HepG2 (cell line): ENCODE data around the gene ASF1B. TPM values are rescaled to one million over a fixed set of nuclear protein-coding genes. Genes with fewer than 3 reads are reported as not detected.

Experiments used
- ATAC-seq: fragments of 200-7000 bp; cut with Tn5 transposase; 3 replicates; pipeline ENCODE4 v1.9.1; 2020; ENCODE audit warnings: mild to moderate bottlenecking, moderate library complexity
- BruUV-seq: library from RNA; stranded (reverse); fragments of 400-500 nt; replicated peaks from 2 replicates; lab custom pipeline; 2021; lab: Mats Ljungman, UMichigan
- CTCF ChIA-PET: fragments of 300-600 bp; formaldehyde crosslinking; extraction: SDS; loops from one replicate; lab custom pipeline; 2021; ENCODE audit warnings: low total read pairs, inconsistent platforms, low intra/inter-chr PET ratio; lab: Yijun Ruan, JAX
- POLR2A ChIA-PET: fragments of 350-600 bp; sonication (Branson Sonifier 250); formaldehyde crosslinking; loops from one replicate; lab custom pipeline; 2020; ENCODE audit warnings: antibody characterized with exemption, inconsistent platforms; lab: Yijun Ruan, JAX
- DNase-seq: peaks from one replicate; pipeline ENCODE4 v3.0.0-alpha.2; 2015; ENCODE audit warnings: low spot score
- FAIRE-seq: peaks from 3 replicates; lab custom pipeline; 2011; peaks lifted over from hg19 to GRCh38; lab: Jason Lieb, UNC
- H2AFZ ChIP-seq: one replicate; pipeline ENCODE4 v1.6.1; 2011; ENCODE audit warnings: low read length, inconsistent platforms
- H3K27ac ChIP-seq: fragments of 300-600 bp; 3 replicates; pipeline ENCODE4 v1.8.0; 2011; ENCODE audit warnings: mixed run types, mild to moderate bottlenecking, mixed read lengths, low read length, inconsistent platforms; ENCODE audit not compliant: insufficient read depth; ENCODE audit errors: extremely low read length
- H3K27me3 ChIP-seq, 2 experiments: fragments of 200-600 bp in 1 of 2; 2 replicates in 1 of 2; 3 replicates in 1 of 2; pipeline versions ENCODE4 v1.6.0 to v1.8.0; 2011; ENCODE audit warnings: low read length in 2 of 2, mild to moderate bottlenecking in 2 of 2, moderate library complexity in 2 of 2, inconsistent platforms in 1 of 2; ENCODE audit not compliant: insufficient read depth in 2 of 2, control insufficient read depth in 1 of 2
- H3K36me3 ChIP-seq, 2 experiments: fragments of 200-600 bp in 1 of 2; replicated peaks in 1 of 2; 2 replicates in 1 of 2; 3 replicates in 1 of 2; pipeline versions ENCODE4 v1.5.1 to v1.8.0; 2011; ENCODE audit warnings: low read length in 2 of 2, inconsistent platforms in 1 of 2; ENCODE audit not compliant: insufficient read depth in 2 of 2, control insufficient read depth in 1 of 2
- H3K4me1 ChIP-seq: 2 replicates; pipeline ENCODE4 v1.5.1; 2012; ENCODE audit warnings: low read length, inconsistent platforms; ENCODE audit not compliant: insufficient read depth
- H3K4me2 ChIP-seq: 2 replicates; pipeline ENCODE4 v1.6.0; 2011; ENCODE audit warnings: low read depth, low read length, inconsistent platforms
- H3K4me3 ChIP-seq, 3 experiments: fragments of 200-600 bp in 1 of 3; sonication (generic), shearing (Covaris generic) in 1 of 3; replicated peaks in 1 of 3; 2 replicates each; pipeline ENCODE4 v1.5.1; 2011 to 2016; ENCODE audit warnings: low read length in 3 of 3, inconsistent platforms in 2 of 3, low read depth in 2 of 3, mild to moderate bottlenecking in 2 of 3, control low read depth in 1 of 3, mixed read lengths in 1 of 3; ENCODE audit not compliant: insufficient read depth in 1 of 3
- H3K79me2 ChIP-seq: one replicate; pipeline ENCODE4 v1.6.1; 2011; ENCODE audit warnings: low read length, inconsistent platforms; ENCODE audit not compliant: insufficient read depth
- H3K9ac ChIP-seq: 2 replicates; pipeline ENCODE4 v1.6.0; 2011; ENCODE audit warnings: mild to moderate bottlenecking, low read depth, low read length, inconsistent platforms; ENCODE audit not compliant: insufficient read depth
- H3K9me3 ChIP-seq: 2 replicates; pipeline ENCODE4 v1.5.1; 2012; ENCODE audit warnings: mild to moderate bottlenecking, low read length
- H4K20me1 ChIP-seq: 2 replicates; pipeline ENCODE4 v1.6.0; 2011; ENCODE audit warnings: inconsistent platforms, mild to moderate bottlenecking, low read length, moderate library complexity; ENCODE audit not compliant: insufficient read depth
- ARNTL ChIP-seq: sonication (generic); formaldehyde crosslinking; IDR thresholded peaks from 2 replicates; pipeline ENCODE4 v1.4.0; 2020; ENCODE audit warnings: mild to moderate bottlenecking, missing genetic modification reagents
- CHD2 ChIP-seq: IDR thresholded peaks from 2 replicates; pipeline ENCODE4 v1.6.1; 2011; ENCODE audit warnings: low read depth, low read length, improper control_type of control experiment
- CREM ChIP-seq, 2 experiments: sonication (generic) in 1 of 2; formaldehyde crosslinking in 1 of 2; IDR thresholded peaks; 2 replicates each; pipeline versions ENCODE4 v1.4.0 to v1.6.1; 2016 to 2020; ENCODE audit warnings: antibody characterized with exemption in 1 of 2, mild to moderate bottlenecking in 1 of 2, missing genetic modification reagents in 1 of 2
- ETV5 ChIP-seq: IDR thresholded peaks from 2 replicates; pipeline ENCODE4 v1.6.1; 2018; ENCODE audit warnings: missing biosample characterization, missing genetic modification reagents, inconsistent platforms, borderline replicate concordance
- EZH2 ChIP-seq: conservative IDR thresholded peaks from 2 replicates; pipeline ENCODE4 v1.6.1; 2012; ENCODE audit warnings: mild to moderate bottlenecking, low read depth, low read length, moderate library complexity
- GTF3A ChIP-seq: sonication (generic); formaldehyde crosslinking; conservative IDR thresholded peaks from 2 replicates; pipeline ENCODE4 v1.4.0; 2020; ENCODE audit warnings: mild to moderate bottlenecking, missing genetic modification reagents
- JUN ChIP-seq: sonication (generic); formaldehyde crosslinking; IDR thresholded peaks from 2 replicates; pipeline ENCODE4 v1.4.0; 2020; ENCODE audit warnings: mild to moderate bottlenecking, missing genetic modification reagents
- KDM4B ChIP-seq: sonication (generic); formaldehyde crosslinking; IDR thresholded peaks from 2 replicates; pipeline ENCODE4 v1.4.0; 2020; ENCODE audit warnings: missing genetic modification reagents
- KDM6A ChIP-seq: IDR thresholded peaks from 2 replicates; pipeline ENCODE4 v1.6.1; 2016; ENCODE audit warnings: low read depth
- MAFF ChIP-seq: IDR thresholded peaks from 2 replicates; pipeline ENCODE4 v1.6.1; 2011; ENCODE audit warnings: low read depth, low read length, improper control_type of control experiment
- MBNL3 ChIP-seq: fragments of 250-450 bp; sonication (Bioruptor Pico); conservative IDR thresholded peaks from 2 replicates; pipeline ENCODE4 v1.8.0; 2022; ENCODE audit warnings: mild to moderate bottlenecking, inconsistent platforms
- SALL2 ChIP-seq: sonication (generic); formaldehyde crosslinking; IDR thresholded peaks from 2 replicates; pipeline ENCODE4 v1.8.1; 2023; ENCODE audit warnings: mild to moderate bottlenecking, missing genetic modification reagents, inconsistent platforms
- SP4 ChIP-seq: sonication (generic); formaldehyde crosslinking; IDR thresholded peaks from 2 replicates; pipeline ENCODE4 v1.8.1; 2023; ENCODE audit warnings: mild to moderate bottlenecking, missing genetic modification reagents
- SSRP1 ChIP-seq: IDR thresholded peaks from 2 replicates; pipeline ENCODE4 v1.6.1; 2016; ENCODE audit warnings: control low read depth
- TMF1 ChIP-seq: sonication (generic); formaldehyde crosslinking; IDR thresholded peaks from 2 replicates; pipeline ENCODE4 v1.8.1; 2022; ENCODE audit warnings: low read depth, missing genetic modification reagents
- ZNF17 ChIP-seq: sonication (generic); formaldehyde crosslinking; IDR thresholded peaks from 2 replicates; pipeline ENCODE4 v1.5.0; 2020; ENCODE audit warnings: mild to moderate bottlenecking, missing genetic modification reagents
- ZNF510 ChIP-seq: sonication (generic); formaldehyde crosslinking; IDR thresholded peaks from 2 replicates; pipeline ENCODE4 v1.4.0; 2020; ENCODE audit warnings: low read depth, mild to moderate bottlenecking, missing genetic modification reagents
- ZNF546 ChIP-seq: sonication (generic); formaldehyde crosslinking; conservative IDR thresholded peaks from 2 replicates; pipeline ENCODE4 v1.8.1; 2023; ENCODE audit warnings: mild to moderate bottlenecking, missing genetic modification reagents
- ZNF879 ChIP-seq: sonication (generic); formaldehyde crosslinking; IDR thresholded peaks from 2 replicates; pipeline ENCODE4 v1.8.1; 2023; ENCODE audit warnings: missing genetic modification reagents
- WGBS: methylation state at CpG from one replicate; pipeline ENCODE4 v1.1.6; 2017; ENCODE audit warnings: low lambda C conversion rate; 5-methylcytosine and 5-hydroxymethylcytosine counted together
- in situ Hi-C: cut with HindIII; loops from 2 replicates; pipeline ENCODE4 v1.10.0; 2017; ENCODE audit warnings: low pct_unique_long_range_greater_than_20kb; ENCODE audit not compliant: extremely low pct_ligation_motif_present
- intact Hi-C: fragments of 100-400 bp; cut with micrococcal nuclease; formaldehyde crosslinking; loops from one replicate; pipeline ENCODE4 v1.10.0; 2022; ENCODE audit not compliant: unreplicated experiment
- polyA plus RNA-seq, 8 experiments: library from polyadenylated mRNA; depleted of rRNA in 3 of 8; stranded (reverse) in 7 of 8; unstranded in 1 of 8; fragments of >200 nt; fragmentation: Illumina TruSeq in 4 of 8; extraction: Trizol in 4 of 8; gene quantifications; 2 replicates each; pipeline versions ENCODE4 v1.2.1 to v1.2.3, GENCODE V29; 2011 to 2016; ENCODE audit warnings: low read depth in 4 of 8, missing spikeins in 1 of 8, mixed read lengths in 1 of 8; ENCODE audit not compliant: insufficient read depth in 1 of 8
- total RNA-seq, 5 experiments: library from RNA; depleted of rRNA; stranded (reverse); fragments of >200 nt; fragmentation: Illumina TruSeq; extraction: Trizol; gene quantifications; 2 replicates each; pipeline ENCODE4 v1.2.3, GENCODE V29; 2016; ENCODE audit warnings: low read depth in 1 of 5
- TF ChIP-seq, protein P1 (sequence below): sonication (generic); formaldehyde crosslinking; IDR thresholded peaks from 2 replicates; pipeline ENCODE4 v1.4.0; 2020; ENCODE audit warnings: low read depth, mild to moderate bottlenecking, missing genetic modification reagents
- TF ChIP-seq, protein P2 (sequence below): sonication (generic); formaldehyde crosslinking; IDR thresholded peaks from 2 replicates; pipeline ENCODE4 v1.4.0; 2020; ENCODE audit warnings: missing genetic modification reagents
- TF ChIP-seq, protein P3 (sequence below): sonication (generic); formaldehyde crosslinking; IDR thresholded peaks from 2 replicates; pipeline ENCODE4 v1.4.0; 2020; ENCODE audit warnings: missing genetic modification reagents
- TF ChIP-seq, protein P4 (sequence below): IDR thresholded peaks from 2 replicates; pipeline ENCODE4 v1.6.1; 2012; ENCODE audit warnings: low read length, improper control_type of control experiment

ASF1B gene
- total and polyA plus RNA-seq, 2 of the 13 experiments (the other 11 are each of a cell fraction or from before 2014, with no cell fraction given) = 18.2 to 24.8 TPM

DNA sequence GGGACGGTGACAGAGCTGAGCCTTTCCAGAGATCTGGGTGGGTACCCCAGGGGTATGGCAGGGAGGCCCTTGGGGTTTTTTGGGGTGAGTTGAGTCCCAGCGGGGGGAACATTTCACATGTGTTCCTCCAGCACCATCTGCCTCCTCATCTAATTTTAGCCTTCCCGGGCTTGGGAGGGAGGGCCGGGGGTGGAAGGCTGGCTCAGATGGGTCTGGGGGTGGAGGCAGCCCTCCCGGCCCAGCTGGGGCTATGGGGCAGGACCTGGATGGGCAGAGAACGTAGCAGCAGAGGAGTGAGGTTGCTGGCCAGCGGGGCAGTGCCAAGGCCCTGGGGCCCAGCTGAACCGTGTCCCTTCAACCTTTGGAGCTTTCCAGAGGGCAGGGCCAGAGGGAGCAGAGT, 46.1 kb upstream of the ASF1B start (continued):
- TF ChIP-seq, protein P1, sequence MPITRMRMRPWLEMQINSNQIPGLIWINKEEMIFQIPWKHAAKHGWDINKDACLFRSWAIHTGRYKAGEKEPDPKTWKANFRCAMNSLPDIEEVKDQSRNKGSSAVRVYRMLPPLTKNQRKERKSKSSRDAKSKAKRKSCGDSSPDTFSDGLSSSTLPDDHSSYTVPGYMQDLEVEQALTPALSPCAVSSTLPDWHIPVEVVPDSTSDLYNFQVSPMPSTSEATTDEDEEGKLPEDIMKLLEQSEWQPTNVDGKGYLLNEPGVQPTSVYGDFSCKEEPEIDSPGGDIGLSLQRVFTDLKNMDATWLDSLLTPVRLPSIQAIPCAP (CRISPR knock-in tag) = no peak
- TF ChIP-seq ZNF879 = no peak
- TF ChIP-seq SALL2 = no peak
- no peak for TF ChIP-seq JUN (CRISPR knock-in tag)
- no peak for TF ChIP-seq ETV5
- no peak for TF ChIP-seq CHD2
- no peak for TF ChIP-seq ARNTL (CRISPR knock-in tag)
- no peak for TF ChIP-seq CREM (IDR thresholded peaks at IDR 0.05)
- TF ChIP-seq CREM (CRISPR knock-in tag; IDR thresholded peaks at IDR 0.05) = no peak
- no peak for TF ChIP-seq TMF1
- no peak for TF ChIP-seq MAFF
- no peak for TF ChIP-seq SSRP1 (CRISPR knock-in tag)

- H4K20me1 ChIP-seq = no peaks in the 10 kb centered on the region
- DNase-seq (no peak), ATAC-seq (no peak), FAIRE-seq (no peak)
- no peak overlapping the region for H3K4me3 ChIP-seq
- no peak overlapping the region for H3K4me2 ChIP-seq
- in situ Hi-C loops (no loop called here), intact Hi-C loops (no loop called here)
- WGBS = 76% methylated on average over 4 of the region's 6 CpGs
- peaks cover 21% of the 10 kb centered on the region for H3K4me1 ChIP-seq
- POLR2A ChIA-PET = no interaction called here
- BruUV-seq = no TSS peak
- H3K9ac ChIP-seq = no peak overlapping the region
- CTCF ChIA-PET = no interaction called here
- H3K9me3 ChIP-seq = no peaks in the 10 kb centered on the region
- H3K79me2 ChIP-seq = no peaks in the 10 kb centered on the region
- no peaks in the 10 kb centered on the region for H3K36me3 ChIP-seq
- H3K27ac ChIP-seq = no peak overlapping the region
- no peak overlapping the region for H2AFZ ChIP-seq
- peaks cover 0 to 6% of the 10 kb centered on the region in 2 experiments; a peak in 1 of 5 replicates for H3K27me3 ChIP-seq
- TF ChIP-seq, protein P2, sequence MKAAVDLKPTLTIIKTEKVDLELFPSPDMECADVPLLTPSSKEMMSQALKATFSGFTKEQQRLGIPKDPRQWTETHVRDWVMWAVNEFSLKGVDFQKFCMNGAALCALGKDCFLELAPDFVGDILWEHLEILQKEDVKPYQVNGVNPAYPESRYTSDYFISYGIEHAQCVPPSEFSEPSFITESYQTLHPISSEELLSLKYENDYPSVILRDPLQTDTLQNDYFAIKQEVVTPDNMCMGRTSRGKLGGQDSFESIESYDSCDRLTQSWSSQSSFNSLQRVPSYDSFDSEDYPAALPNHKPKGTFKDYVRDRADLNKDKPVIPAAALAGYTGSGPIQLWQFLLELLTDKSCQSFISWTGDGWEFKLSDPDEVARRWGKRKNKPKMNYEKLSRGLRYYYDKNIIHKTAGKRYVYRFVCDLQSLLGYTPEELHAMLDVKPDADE (CRISPR knock-in tag) = no peak
- TF ChIP-seq KDM4B (no peak), KDM6A (no peak), SP4 (CRISPR knock-in tag) (no peak), ZNF510 (no peak), ZNF17 (CRISPR knock-in tag) (no peak), MBNL3 (no peak), GTF3A (CRISPR knock-in tag) (no peak), EZH2 (no peak), ZNF546 (CRISPR knock-in tag) (no peak)
- TF ChIP-seq, protein P3, sequence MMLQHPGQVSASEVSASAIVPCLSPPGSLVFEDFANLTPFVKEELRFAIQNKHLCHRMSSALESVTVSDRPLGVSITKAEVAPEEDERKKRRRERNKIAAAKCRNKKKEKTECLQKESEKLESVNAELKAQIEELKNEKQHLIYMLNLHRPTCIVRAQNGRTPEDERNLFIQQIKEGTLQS = no peak
- TF ChIP-seq, protein P4, sequence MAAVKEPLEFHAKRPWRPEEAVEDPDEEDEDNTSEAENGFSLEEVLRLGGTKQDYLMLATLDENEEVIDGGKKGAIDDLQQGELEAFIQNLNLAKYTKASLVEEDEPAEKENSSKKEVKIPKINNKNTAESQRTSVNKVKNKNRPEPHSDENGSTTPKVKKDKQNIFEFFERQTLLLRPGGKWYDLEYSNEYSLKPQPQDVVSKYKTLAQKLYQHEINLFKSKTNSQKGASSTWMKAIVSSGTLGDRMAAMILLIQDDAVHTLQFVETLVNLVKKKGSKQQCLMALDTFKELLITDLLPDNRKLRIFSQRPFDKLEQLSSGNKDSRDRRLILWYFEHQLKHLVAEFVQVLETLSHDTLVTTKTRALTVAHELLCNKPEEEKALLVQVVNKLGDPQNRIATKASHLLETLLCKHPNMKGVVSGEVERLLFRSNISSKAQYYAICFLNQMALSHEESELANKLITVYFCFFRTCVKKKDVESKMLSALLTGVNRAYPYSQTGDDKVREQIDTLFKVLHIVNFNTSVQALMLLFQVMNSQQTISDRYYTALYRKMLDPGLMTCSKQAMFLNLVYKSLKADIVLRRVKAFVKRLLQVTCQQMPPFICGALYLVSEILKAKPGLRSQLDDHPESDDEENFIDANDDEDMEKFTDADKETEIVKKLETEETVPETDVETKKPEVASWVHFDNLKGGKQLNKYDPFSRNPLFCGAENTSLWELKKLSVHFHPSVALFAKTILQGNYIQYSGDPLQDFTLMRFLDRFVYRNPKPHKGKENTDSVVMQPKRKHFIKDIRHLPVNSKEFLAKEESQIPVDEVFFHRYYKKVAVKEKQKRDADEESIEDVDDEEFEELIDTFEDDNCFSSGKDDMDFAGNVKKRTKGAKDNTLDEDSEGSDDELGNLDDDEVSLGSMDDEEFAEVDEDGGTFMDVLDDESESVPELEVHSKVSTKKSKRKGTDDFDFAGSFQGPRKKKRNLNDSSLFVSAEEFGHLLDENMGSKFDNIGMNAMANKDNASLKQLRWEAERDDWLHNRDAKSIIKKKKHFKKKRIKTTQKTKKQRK = no peak
These were observed 45.5 kb upstream of the ASF1B start for GRCh38 chr19:14181906-14182305.
